GM12878 (cell line): ENCODE results near the gene PFN4.
A peak's percentile ranks its signal among the peaks of the same experiment; 100 is the strongest.

Experiments
- BRCA1 ChIP-seq: IDR thresholded peaks from 2 replicates; pipeline ENCODE4 v1.6.1; 2011; ENCODE audit warnings: low read depth, low read length, improper control_type of control experiment
- CBX3 ChIP-seq: fragments of 200-600 bp; sonication (generic); IDR thresholded peaks from 2 replicates; pipeline ENCODE4 v1.6.1; 2016; ENCODE audit warnings: low read depth, borderline replicate concordance
- CREM ChIP-seq: IDR thresholded peaks from 2 replicates; pipeline ENCODE4 v1.6.1; 2014; ENCODE audit warnings: antibody characterized with exemption, low read depth
- CTCF ChIP-seq, 3 experiments: IDR thresholded peaks in 2 of 3; conservative IDR thresholded peaks in 1 of 3; 2 replicates each; pipeline ENCODE4 v1.5.1; 2011; ENCODE audit warnings: low read depth in 3 of 3, low read length in 3 of 3, mild to moderate bottlenecking in 3 of 3, control low read depth in 2 of 3, moderate library complexity in 2 of 3, inconsistent platforms in 1 of 3, mixed read lengths in 1 of 3; ENCODE audit not compliant: control insufficient read depth in 2 of 3, insufficient read depth in 1 of 3; ENCODE audit errors: extremely low read depth in 1 of 3
- EP300 ChIP-seq, 2 experiments: fragments of 150-350 bp in 1 of 2; IDR thresholded peaks; 2 replicates each; pipeline ENCODE4 v1.6.1; 2011 to 2012; ENCODE audit warnings: low read depth in 2 of 2, low read length in 2 of 2, borderline replicate concordance in 1 of 2, improper control_type of control experiment in 1 of 2, inconsistent platforms in 1 of 2; ENCODE audit not compliant: control insufficient read depth in 1 of 2
- ESRRA ChIP-seq: IDR thresholded peaks from 2 replicates; pipeline ENCODE4 v1.6.1; 2012; ENCODE audit warnings: mild to moderate bottlenecking, low read length, improper control_type of control experiment
- GATAD2B ChIP-seq: fragments of 450-650 bp; conservative IDR thresholded peaks from 2 replicates; pipeline ENCODE4 v1.6.1; 2017; ENCODE audit warnings: low read depth, mild to moderate bottlenecking, moderate library complexity
- POLR2A ChIP-seq: IDR thresholded peaks from 2 replicates; pipeline ENCODE4 v1.6.1; 2011; ENCODE audit warnings: low read depth, mild to moderate bottlenecking, low read length
- POLR2AphosphoS5 ChIP-seq: IDR thresholded peaks from 2 replicates; pipeline ENCODE4 v1.6.1; 2011; ENCODE audit warnings: mild to moderate bottlenecking, low read length, inconsistent platforms
- REST ChIP-seq: IDR thresholded peaks from 2 replicates; pipeline ENCODE4 v1.6.1; 2012; ENCODE audit warnings: mild to moderate bottlenecking, low read depth, low read length
- SRF ChIP-seq, 2 experiments: IDR thresholded peaks; 2 replicates each; pipeline ENCODE4 v1.6.1; 2011; ENCODE audit warnings: low read depth in 2 of 2, low read length in 2 of 2, mild to moderate bottlenecking in 1 of 2, moderate library complexity in 1 of 2
- TBL1XR1 ChIP-seq: IDR thresholded peaks from 2 replicates; pipeline ENCODE4 v1.6.1; 2012; ENCODE audit warnings: low read depth, low read length, improper control_type of control experiment

- TF ChIP-seq BRCA1 = no peak
- peak; percentile 73 to 88 (median 79) for TF ChIP-seq CTCF (IDR thresholded peaks at IDR 0.05 in 2 of 3, conservative IDR thresholded peaks at IDR 0.05 in 1 of 3; ENCODE audit: control insufficient read depth in 2 of 3, extremely low read depth in 1 of 3, insufficient read depth in 1 of 3, low read depth in 3 of 3, low read length in 3 of 3)
- no peak for TF ChIP-seq CREM
- no peak for TF ChIP-seq ESRRA
- TF ChIP-seq REST = no peak
- peak; percentile 57; the same call in 1 of the 2 replicates for TF ChIP-seq GATAD2B
- TF ChIP-seq EP300 (IDR thresholded peaks at IDR 0.05; ENCODE audit: borderline replicate concordance in 1 of 2, control insufficient read depth in 1 of 2, low read depth in 2 of 2, low read length in 2 of 2) = no peak
- no peak for TF ChIP-seq POLR2A
- no peak for TF ChIP-seq TBL1XR1
- no peak for TF ChIP-seq SRF (IDR thresholded peaks at IDR 0.05; ENCODE audit: low read depth in 2 of 2, low read length in 2 of 2)
- no peak for TF ChIP-seq POLR2AphosphoS5
- TF ChIP-seq CBX3 = no peak
Observed at GRCh38 chr2:24164416-24164973, 41.4 kb upstream of the PFN4 start.
